H9 (cell line): ENCODE measurements around the gene FBLN2. TPM values are rescaled to one million over a fixed set of nuclear protein-coding genes. Genes with fewer than 3 reads are reported as not detected.

ENCODE experiments used
- DNase-seq: peaks from one replicate; pipeline ENCODE4 v3.0.0-alpha.2; 2017
- H2AFZ ChIP-seq: one replicate; pipeline ENCODE4 v1.6.1; 2013; ENCODE audit warnings: mild to moderate bottlenecking, low read length, control low read depth, moderate library complexity
- H2AK5ac ChIP-seq: 2 replicates; pipeline ENCODE4 v1.6.1; 2013; ENCODE audit warnings: low read length, control low read depth, mixed read lengths; ENCODE audit not compliant: insufficient read length
- H2BK120ac ChIP-seq: one replicate; pipeline ENCODE4 v1.6.1; 2013; ENCODE audit warnings: low read depth, mild to moderate bottlenecking, low read length, control low read depth, inconsistent platforms; ENCODE audit not compliant: poor library complexity, severe bottlenecking
- H2BK12ac ChIP-seq: 2 replicates; pipeline ENCODE4 v1.6.1; 2013; ENCODE audit warnings: low read length, control low read depth, mixed read lengths, low read depth; ENCODE audit not compliant: insufficient read length
- H2BK15ac ChIP-seq: 2 replicates; pipeline ENCODE4 v1.6.1; 2013; ENCODE audit warnings: low read depth, low read length, control low read depth
- H2BK20ac ChIP-seq: one replicate; pipeline ENCODE4 v1.6.1; 2013; ENCODE audit warnings: low read depth, mild to moderate bottlenecking, low read length, control low read depth, inconsistent platforms; ENCODE audit not compliant: poor library complexity, severe bottlenecking
- H2BK5ac ChIP-seq: 2 replicates; pipeline ENCODE4 v1.6.1; 2013; ENCODE audit warnings: low read length, control low read depth, mixed read lengths; ENCODE audit not compliant: insufficient read length
- H3K14ac ChIP-seq: 2 replicates; pipeline ENCODE4 v1.6.1; 2013; ENCODE audit warnings: low read length, control low read depth; ENCODE audit not compliant: insufficient read depth
- H3K18ac ChIP-seq: 2 replicates; pipeline ENCODE4 v1.6.1; 2013; ENCODE audit warnings: low read depth, mild to moderate bottlenecking, mixed read lengths, low read length, control low read depth; ENCODE audit not compliant: insufficient read length
- H3K23ac ChIP-seq: 2 replicates; pipeline ENCODE4 v1.6.1; 2013; ENCODE audit warnings: low read length, control low read depth, mixed read lengths, low read depth; ENCODE audit not compliant: insufficient read length
- H3K23me2 ChIP-seq: 2 replicates; pipeline ENCODE4 v1.6.1; 2013; ENCODE audit warnings: low read depth, mild to moderate bottlenecking, mixed read lengths, low read length, control low read depth; ENCODE audit not compliant: insufficient read length, poor library complexity, severe bottlenecking
- H3K27ac ChIP-seq: 2 replicates; pipeline ENCODE4 v1.5.1; 2013; ENCODE audit warnings: low read length, control low read depth, mixed read lengths, low read depth; ENCODE audit not compliant: insufficient read length
- H3K27me3 ChIP-seq: 2 replicates; pipeline ENCODE4 v1.6.1; 2013; ENCODE audit warnings: low read length, control low read depth, inconsistent platforms; ENCODE audit not compliant: insufficient read depth
- H3K4ac ChIP-seq: 2 replicates; pipeline ENCODE4 v1.6.1; 2013; ENCODE audit warnings: low read depth, mild to moderate bottlenecking, control low read depth, inconsistent platforms, low read length, moderate library complexity
- H3K4me1 ChIP-seq: 2 replicates; pipeline ENCODE4 v1.6.1; 2013; ENCODE audit warnings: low read length, control low read depth, inconsistent platforms; ENCODE audit not compliant: insufficient read depth
- H3K4me2 ChIP-seq: 2 replicates; pipeline ENCODE4 v1.6.1; 2013; ENCODE audit warnings: low read length, control low read depth, mixed read lengths; ENCODE audit not compliant: insufficient read length, insufficient read depth
- H3K56ac ChIP-seq: 2 replicates; pipeline ENCODE4 v1.6.1; 2013; ENCODE audit warnings: low read depth, mild to moderate bottlenecking, mixed read lengths, low read length, control low read depth; ENCODE audit not compliant: insufficient read length
- H3K79me1 ChIP-seq: 2 replicates; pipeline ENCODE4 v1.6.1; 2013; ENCODE audit warnings: low read depth, mild to moderate bottlenecking, moderate library complexity, low read length, control low read depth, inconsistent platforms; ENCODE audit not compliant: insufficient read depth, poor library complexity, severe bottlenecking
- H3K79me2 ChIP-seq: 2 replicates; pipeline ENCODE4 v1.6.1; 2013; ENCODE audit warnings: low read length, control low read depth, inconsistent platforms; ENCODE audit not compliant: insufficient read depth
- H3K9ac ChIP-seq: 2 replicates; pipeline ENCODE4 v1.6.1; 2013; ENCODE audit warnings: low read length, control low read depth, mixed read lengths; ENCODE audit not compliant: insufficient read length; ENCODE audit errors: extremely low read depth
- H3K9me3 ChIP-seq: one replicate; pipeline ENCODE4 v1.6.1; 2013; ENCODE audit warnings: low read depth, low read length, inconsistent platforms; ENCODE audit not compliant: control insufficient read depth
- H3T11ph ChIP-seq: one replicate; pipeline ENCODE4 v1.6.1; 2013; ENCODE audit warnings: mild to moderate bottlenecking, low read length, control low read depth, inconsistent platforms
- H4K20me1 ChIP-seq: one replicate; pipeline ENCODE4 v1.6.1; 2013; ENCODE audit not compliant: control insufficient read depth, insufficient read length, insufficient read depth
- H4K5ac ChIP-seq: 2 replicates; pipeline ENCODE4 v1.6.1; 2013; ENCODE audit warnings: low read depth, mild to moderate bottlenecking, mixed read lengths, low read length, control low read depth; ENCODE audit not compliant: insufficient read length
- H4K8ac ChIP-seq: replicated peaks from 2 replicates; pipeline ENCODE4 v1.6.1; 2013; ENCODE audit warnings: low read length, control low read depth, mixed read lengths, low read depth; ENCODE audit not compliant: insufficient read length
- H4K91ac ChIP-seq: 2 replicates; pipeline ENCODE4 v1.6.1; 2013; ENCODE audit warnings: low read depth, mild to moderate bottlenecking, moderate library complexity, mixed read lengths, low read length, control low read depth; ENCODE audit not compliant: insufficient read length
- H3K27ac Mint-ChIP-seq, 3 experiments: 2 replicates in 2 of 3; 3 replicates in 1 of 3; pipeline ENCODE4 v1.8.0; 2020 to 2021; ENCODE audit warnings: mixed read lengths in 3 of 3, mild to moderate bottlenecking in 1 of 3, moderate library complexity in 1 of 3
- H3K27me3 Mint-ChIP-seq: 2 replicates; pipeline ENCODE4 v1.8.0; 2021; ENCODE audit warnings: low read depth, mild to moderate bottlenecking, moderate library complexity, mixed read lengths
- H3K36me3 Mint-ChIP-seq, 3 experiments: 2 replicates in 2 of 3; 3 replicates in 1 of 3; pipeline ENCODE4 v1.8.0; 2020 to 2021; ENCODE audit warnings: low read depth in 3 of 3, mixed read lengths in 3 of 3; ENCODE audit not compliant: insufficient read depth in 1 of 3
- H3K4me1 Mint-ChIP-seq, 2 experiments: 2 replicates each; pipeline ENCODE4 v1.8.0; 2020; ENCODE audit warnings: mixed read lengths in 2 of 2
- H3K4me3 Mint-ChIP-seq, 2 experiments: 2 replicates in 1 of 2; 3 replicates in 1 of 2; pipeline ENCODE4 v1.8.0; 2020 to 2021; ENCODE audit warnings: mild to moderate bottlenecking in 2 of 2, mixed read lengths in 2 of 2, moderate library complexity in 1 of 2
- H3K9me3 Mint-ChIP-seq, 2 experiments: 2 replicates in 1 of 2; 3 replicates in 1 of 2; pipeline ENCODE4 v1.8.0; 2020; ENCODE audit warnings: mild to moderate bottlenecking in 2 of 2, mixed read lengths in 2 of 2, moderate library complexity in 1 of 2
- CTCF ChIP-seq: fragments of 200-600 bp; sonication (generic); conservative IDR thresholded peaks from 3 replicates; pipeline ENCODE4 v1.8.0; 2021; ENCODE audit warnings: antibody characterized with exemption, mild to moderate bottlenecking
- WGBS: extraction: QIAGEN DNeasy Blood & Tissue Kit; methylation state at CpG from one replicate; pipeline ENCODE4 v1.1.7; 2013; ENCODE audit warnings: missing lambda C conversion rate, low lambda C conversion rate, mixed read lengths; ENCODE audit not compliant: insufficient read length; ENCODE audit errors: extremely low coverage; 5-methylcytosine and 5-hydroxymethylcytosine counted together
- total RNA-seq: library from RNA; stranded (reverse); gene quantifications from 2 replicates; pipeline ENCODE4 v1.2.1, GENCODE V29; 2021

FBLN2 gene
- total RNA-seq, 1 experiment from 2014 or later: 11.8 TPM

GRCh38 chr3:13624021-13624420, 75.1 kb downstream of the FBLN2 start:
- Histone ChIP-seq H3K4me2 (no peak overlapping the region), H2BK20ac (no peak overlapping the region), H3K27ac (no peak overlapping the region), H2BK5ac (no peak overlapping the region), H3K79me1 (no peaks in the 10 kb centered on the region), H3K9me3 (no peaks in the 10 kb centered on the region), H4K91ac (no peak overlapping the region), H4K8ac (no peak overlapping the region), H3K23ac (no peak overlapping the region), H3K56ac (no peak overlapping the region), H3K23me2 (no peaks in the 10 kb centered on the region), H2BK15ac (no peak overlapping the region), H2BK120ac (no peak overlapping the region), H3K4ac (no peak overlapping the region), H4K5ac (no peak overlapping the region), H3K9ac (no peak overlapping the region), H3K14ac (no peak overlapping the region), H2AK5ac (no peak overlapping the region), H3K27me3 (no peaks in the 10 kb centered on the region), H2BK12ac (no peak overlapping the region), H3K4me1 (no peaks in the 10 kb centered on the region), H3K18ac (no peak overlapping the region), H3K79me2 (no peaks in the 10 kb centered on the region), H3T11ph (no peak overlapping the region), H2AFZ (no peak overlapping the region), H4K20me1 (no peaks in the 10 kb centered on the region)
- Mint-ChIP-seq H3K4me1 (peaks cover 3 to 5% of the 10 kb centered on the region in 2 experiments; a peak in 3 of 4 replicates), H3K4me3 (no peak overlapping the region), H3K36me3 (no peaks in the 10 kb centered on the region), H3K9me3 (no peaks in the 10 kb centered on the region), H3K27ac (no peak overlapping the region), H3K27me3 (no peaks in the 10 kb centered on the region; the same call in 1 of the 2 replicates)
- DNase-seq: no peak
- WGBS: no CpG with 5 or more reads among the region's 6 CpGs
- TF ChIP-seq CTCF: no peak
